Muscle of back (tissue), 11 donors: ENCODE results near the gene OTUB1. TPM values are rescaled to one million over a fixed set of nuclear protein-coding genes. Genes with fewer than 3 reads are reported as not detected.

ENCODE experiments used
- DNase-seq, 3 donors: peaks; one replicate each; pipeline versions ENCODE4 v3.0.0 to v3.0.0-alpha.2; 2013
- polyA plus RNA-seq, 10 donors: library from polyadenylated mRNA; unstranded; fragments of 120-200 nt; gene quantifications; one replicate each; pipeline ENCODE4 v1.2.1, GENCODE V29; 2013; ENCODE audit not compliant: insufficient read length in 10 of 10

OTUB1 gene
- polyA plus RNA-seq, 10 donors: 44.0 to 60.0 (median 50.3) TPM

GRCh38 chr11:64003807-64004589, 17.8 kb downstream of the OTUB1 start:
- DNase-seq: peak in 1 of 3 donors; percentile 60

- no peak for DNase-seq
These were observed 18.3 kb downstream of the OTUB1 start for GRCh38 chr11:64004590-64004984.

- DNase-seq: no peak
These were observed 19.5 kb downstream of the OTUB1 start for GRCh38 chr11:64005691-64006090.

GRCh38 chr11:64006398-64006797, 20.2 kb downstream of the OTUB1 start:
- no peak for DNase-seq

- DNase-seq: peak in 1 of 3 donors; percentile 78
These were observed 21.0 kb downstream of the OTUB1 start for GRCh38 chr11:64007160-64007628.

GRCh38 chr11:64007629-64008282, 21.5 kb downstream of the OTUB1 start:
- peak; percentile 65 to 90 (median 81) for DNase-seq

- DNase-seq: no peak
These were observed 22.2 kb downstream of the OTUB1 start for GRCh38 chr11:64008283-64008913.

- DNase-seq: no peak
These were observed 22.8 kb downstream of the OTUB1 start for GRCh38 chr11:64008914-64009633.

- no peak for DNase-seq
These were observed 23.5 kb downstream of the OTUB1 start for GRCh38 chr11:64009710-64010109.

GRCh38 chr11:64010783-64011182, 24.5 kb downstream of the OTUB1 start:
- DNase-seq: no peak

GRCh38 chr11:64011371-64011770, 25.1 kb downstream of the OTUB1 start:
- no peak for DNase-seq

- DNase-seq: no peak
These were observed 27.1 kb downstream of the OTUB1 start for GRCh38 chr11:64013141-64013896.

GRCh38 chr11:64014356-64014755, 28.1 kb downstream of the OTUB1 start:
- no peak for DNase-seq

GRCh38 chr11:64015510-64015909, 29.3 kb downstream of the OTUB1 start:
- DNase-seq: no peak

GRCh38 chr11:64015935-64016845, 30.0 kb downstream of the OTUB1 start:
- DNase-seq: no peak

- DNase-seq: no peak
These were observed 31.6 kb downstream of the OTUB1 start for GRCh38 chr11:64017945-64018224.

- no peak for DNase-seq
These were observed 32.1 kb downstream of the OTUB1 start for GRCh38 chr11:64018310-64018709.

GRCh38 chr11:64019106-64020037, 33.1 kb downstream of the OTUB1 start:
- DNase-seq: no peak
